IMR-90 (cell line): ENCODE data around the gene FES. TPM values are rescaled to one million over a fixed set of nuclear protein-coding genes. Genes with fewer than 3 reads are reported as not detected.

Experiments
- ATAC-seq: fragments of 200-7000 bp; cut with Tn5 transposase; 2 replicates; pipeline ENCODE4 v1.9.1; 2020; ENCODE audit warnings: low read depth, mild to moderate bottlenecking, moderate library complexity
- BruUV-seq: library from RNA; stranded (reverse); fragments of 400-500 nt; replicated peaks from 2 replicates; lab custom pipeline; 2021; lab: Mats Ljungman, UMichigan
- CTCF ChIA-PET: fragments of 300-600 bp; formaldehyde crosslinking; extraction: SDS; loops from one replicate; lab custom pipeline; 2021; ENCODE audit warnings: antibody characterized with exemption; lab: Yijun Ruan, JAX
- POLR2A ChIA-PET: fragments of 300-600 bp; sonication (Branson Sonifier 250); formaldehyde crosslinking; loops from one replicate; lab custom pipeline; 2022; ENCODE audit warnings: antibody characterized with exemption; ENCODE audit not compliant: unreplicated experiment; lab: Charles Lee
- DNase-seq: peaks from one replicate; pipeline ENCODE4 v3.0.0; 2013
- H2AFZ ChIP-seq: replicated peaks from 2 replicates; pipeline ENCODE3; 2013; ENCODE audit warnings: low read length, mild to moderate bottlenecking; ENCODE audit not compliant: poor library complexity
- H2AK5ac ChIP-seq: 2 replicates; pipeline ENCODE4 v1.6.1; 2013; ENCODE audit warnings: low read depth, low read length, inconsistent platforms
- H2AK9ac ChIP-seq: replicated peaks from 2 replicates; pipeline ENCODE3; 2013; ENCODE audit warnings: mild to moderate bottlenecking, low read depth, low read length, moderate library complexity; ENCODE audit not compliant: poor library complexity
- H2BK120ac ChIP-seq: 2 replicates; pipeline ENCODE4 v1.6.1; 2013; ENCODE audit warnings: low read depth, low read length, inconsistent platforms
- H2BK15ac ChIP-seq: 3 replicates; pipeline ENCODE4 v1.6.1; 2013; ENCODE audit warnings: low read depth, low read length, inconsistent platforms
- H2BK20ac ChIP-seq: 2 replicates; pipeline ENCODE4 v1.6.1; 2013; ENCODE audit warnings: low read depth, mild to moderate bottlenecking, inconsistent platforms, low read length, moderate library complexity
- H2BK5ac ChIP-seq: 2 replicates; pipeline ENCODE4 v1.6.1; 2013; ENCODE audit warnings: mild to moderate bottlenecking, low read depth, low read length, inconsistent platforms; ENCODE audit not compliant: poor library complexity, severe bottlenecking
- H3K14ac ChIP-seq: replicated peaks from 2 replicates; pipeline ENCODE4 v1.6.1; 2013; ENCODE audit warnings: low read depth, low read length, inconsistent platforms
- H3K18ac ChIP-seq: 2 replicates; pipeline ENCODE4 v1.6.1; 2013; ENCODE audit warnings: low read depth, low read length, control low read depth
- H3K23ac ChIP-seq: 2 replicates; pipeline ENCODE4 v1.6.1; 2013; ENCODE audit warnings: low read depth, low read length, inconsistent platforms
- H3K27ac ChIP-seq: 2 replicates; pipeline ENCODE4 v1.5.1; 2013; ENCODE audit warnings: mild to moderate bottlenecking, control low read depth, low read length; ENCODE audit not compliant: insufficient read depth
- H3K27me3 ChIP-seq: 2 replicates; pipeline ENCODE4 v1.6.1; 2013; ENCODE audit warnings: low read length; ENCODE audit not compliant: control insufficient read depth, insufficient read depth
- H3K36me3 ChIP-seq: 2 replicates; pipeline ENCODE4 v1.6.1; 2013; ENCODE audit warnings: low read length, mixed read lengths; ENCODE audit not compliant: control insufficient read depth, insufficient read depth
- H3K4ac ChIP-seq: 2 replicates; pipeline ENCODE4 v1.6.1; 2013; ENCODE audit warnings: low read depth, low read length, inconsistent platforms
- H3K4me1 ChIP-seq: 2 replicates; pipeline ENCODE4 v1.6.1; 2013; ENCODE audit warnings: low read length, mixed read lengths; ENCODE audit not compliant: control insufficient read depth, insufficient read depth
- H3K4me2 ChIP-seq: 2 replicates; pipeline ENCODE4 v1.6.1; 2013; ENCODE audit warnings: low read depth, mild to moderate bottlenecking, control low read depth, low read length, moderate library complexity
- H3K4me3 ChIP-seq: 2 replicates; pipeline ENCODE4 v1.5.1; 2013; ENCODE audit warnings: low read depth, mild to moderate bottlenecking, control low read depth, low read length, moderate library complexity; ENCODE audit not compliant: insufficient read depth
- H3K56ac ChIP-seq: 2 replicates; pipeline ENCODE4 v1.6.1; 2013; ENCODE audit warnings: low read length, inconsistent platforms; ENCODE audit not compliant: insufficient read depth; ENCODE audit errors: extremely low read depth
- H3K79me1 ChIP-seq, 2 experiments: 2 replicates each; pipeline ENCODE4 v1.6.1; 2013; ENCODE audit warnings: low read length in 2 of 2, inconsistent platforms in 1 of 2, low read depth in 1 of 2
- H3K9ac ChIP-seq: 2 replicates; pipeline ENCODE4 v1.6.1; 2013; ENCODE audit warnings: low read depth, low read length, control low read depth
- H3K9me1 ChIP-seq: 2 replicates; pipeline ENCODE4 v1.6.1; 2013; ENCODE audit warnings: low read length, inconsistent platforms; ENCODE audit not compliant: insufficient read depth
- H3K9me3 ChIP-seq: 2 replicates; pipeline ENCODE4 v1.6.1; 2013; ENCODE audit warnings: low read length; ENCODE audit not compliant: control insufficient read depth, insufficient read depth
- H4K20me1 ChIP-seq: 2 replicates; pipeline ENCODE4 v1.6.1; 2013; ENCODE audit warnings: low read length, inconsistent platforms; ENCODE audit not compliant: insufficient read depth
- H4K5ac ChIP-seq: 2 replicates; pipeline ENCODE4 v1.6.1; 2013; ENCODE audit warnings: mild to moderate bottlenecking, low read depth, low read length, control low read depth
- H4K8ac ChIP-seq, 2 experiments: 2 replicates each; pipeline ENCODE4 v1.6.1; 2013; ENCODE audit warnings: low read depth in 2 of 2, low read length in 2 of 2, control low read depth in 1 of 2, inconsistent platforms in 1 of 2
- H4K91ac ChIP-seq: 2 replicates; pipeline ENCODE4 v1.6.1; 2013; ENCODE audit warnings: low read depth, low read length, inconsistent platforms; ENCODE audit not compliant: insufficient read depth
- BHLHE40 ChIP-seq: fragments of 150-350 bp; IDR thresholded peaks from 2 replicates; pipeline ENCODE4 v1.6.1; 2016; ENCODE audit warnings: mild to moderate bottlenecking, low read depth, low read length
- CEBPB ChIP-seq: IDR thresholded peaks from 2 replicates; pipeline ENCODE4 v1.6.1; 2012; ENCODE audit warnings: low read depth, low read length, improper control_type of control experiment
- CHD1 ChIP-seq: IDR thresholded peaks from 2 replicates; pipeline ENCODE4 v1.6.1; 2012; ENCODE audit warnings: low read depth, low read length, improper control_type of control experiment
- MAFK ChIP-seq: IDR thresholded peaks from 2 replicates; pipeline ENCODE4 v1.6.1; 2012; ENCODE audit warnings: low read depth, low read length, improper control_type of control experiment
- MAZ ChIP-seq: IDR thresholded peaks from 2 replicates; pipeline ENCODE4 v1.6.1; 2012; ENCODE audit warnings: low read depth, mild to moderate bottlenecking, low read length, improper control_type of control experiment, moderate library complexity, borderline replicate concordance
- MXI1 ChIP-seq: IDR thresholded peaks from 2 replicates; pipeline ENCODE4 v1.6.1; 2012; ENCODE audit warnings: low read depth, mild to moderate bottlenecking, low read length, moderate library complexity, borderline replicate concordance
- NFE2L2 ChIP-seq: fragments of 150-350 bp; IDR thresholded peaks from 2 replicates; pipeline ENCODE4 v1.6.1; 2016; ENCODE audit warnings: low read depth, mild to moderate bottlenecking, low read length
- RCOR1 ChIP-seq: IDR thresholded peaks from 2 replicates; pipeline ENCODE4 v1.6.1; 2012; ENCODE audit warnings: mild to moderate bottlenecking, low read length, improper control_type of control experiment; ENCODE audit not compliant: insufficient replicate concordance
- WGBS, 2 experiments: methylation state at CpG; one replicate each; pipeline versions ENCODE4 v1.1.5 to v1.1.7; 2013; ENCODE audit warnings: missing lambda C conversion rate in 2 of 2; ENCODE audit not compliant: insufficient read length in 1 of 2; ENCODE audit errors: extremely low coverage in 2 of 2; 5-methylcytosine and 5-hydroxymethylcytosine counted together
- dilution Hi-C: fragments of 300-500 bp; cut with HindIII; formaldehyde crosslinking; loops from one replicate; pipeline ENCODE4 v1.14.3; 2018; ENCODE audit warnings: low sequenced_read_pairs; ENCODE audit not compliant: unreplicated experiment
- in situ Hi-C: fragments of 300-500 bp; cut with MboI; formaldehyde crosslinking; loops from 3 replicates; pipeline ENCODE4 v1.14.3; 2019; ENCODE audit warnings: low sequenced_read_pairs, inconsistent platforms, mixed read lengths
- intact Hi-C: fragments of 100-400 bp; cut with micrococcal nuclease; formaldehyde crosslinking; loops from 2 replicates; pipeline ENCODE4 v1.10.0; 2022
- polyA plus RNA-seq, 3 experiments: library from polyadenylated mRNA; depleted of rRNA; stranded (reverse); fragments of >200 nt; gene quantifications; 2 replicates each; pipeline ENCODE4 v1.2.3, GENCODE V29; 2012; ENCODE audit warnings: low replicate concordance in 1 of 3
- total RNA-seq: library from RNA; depleted of rRNA; stranded (reverse); fragments of >200 nt; gene quantifications from 2 replicates; pipeline ENCODE4 v1.2.3, GENCODE V29; 2012
- TF ChIP-seq, protein P1 (sequence below): fragments of 150-350 bp; IDR thresholded peaks from 2 replicates; pipeline ENCODE4 v1.6.1; 2017; ENCODE audit warnings: mild to moderate bottlenecking, antibody characterized with exemption, low read length, low read depth
- TF ChIP-seq, protein P2 (sequence below): conservative IDR thresholded peaks from 2 replicates; pipeline ENCODE4 v1.5.1; 2012; ENCODE audit warnings: mild to moderate bottlenecking, low read depth, low read length, improper control_type of control experiment

Gene FES
- total and polyA plus RNA-seq, 2 of the 4 experiments (the other 2 are of a cell fraction): 10.5 to 11.7 TPM

DNA sequence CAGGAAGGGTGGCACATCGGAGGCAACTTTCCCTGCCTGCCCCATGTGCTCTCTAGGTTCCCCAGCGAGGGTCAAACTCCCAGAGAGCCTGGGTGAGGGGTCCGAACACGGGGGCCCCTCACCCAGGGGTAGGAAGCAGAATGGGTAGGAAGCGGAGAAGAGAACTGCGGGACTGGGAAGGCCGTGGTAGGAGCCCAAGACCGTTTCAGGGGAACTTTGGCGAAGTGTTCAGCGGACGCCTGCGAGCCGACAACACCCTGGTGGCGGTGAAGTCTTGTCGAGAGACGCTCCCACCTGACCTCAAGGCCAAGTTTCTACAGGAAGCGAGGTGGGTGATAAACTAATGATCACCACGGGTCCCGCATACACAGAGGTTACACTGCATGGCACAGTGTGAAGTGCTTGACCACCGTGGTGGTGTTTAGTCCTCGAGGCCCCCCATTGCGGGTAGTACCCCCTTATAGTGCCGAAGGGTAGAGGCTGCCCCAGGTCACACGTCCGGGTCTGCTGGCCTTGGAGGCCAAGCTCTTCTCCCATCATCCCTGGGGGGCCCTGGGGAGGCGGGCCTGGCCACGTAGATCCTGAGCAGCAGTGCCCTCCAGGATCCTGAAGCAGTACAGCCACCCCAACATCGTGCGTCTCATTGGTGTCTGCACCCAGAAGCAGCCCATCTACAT, 8.3 kb downstream of the FES start:
- Histone ChIP-seq H2AK9ac (no peak overlapping the region), H4K91ac (no peak overlapping the region), H4K5ac (no peak overlapping the region), H4K20me1 (no peaks in the 10 kb centered on the region), H3K56ac (no peak overlapping the region), H2BK20ac (no peak overlapping the region), H3K4me1 (no peaks in the 10 kb centered on the region), H2BK15ac (no peak overlapping the region), H3K23ac (no peak overlapping the region), H3K27ac (no peak overlapping the region), H2AK5ac (no peak overlapping the region), H3K14ac (no peak overlapping the region), H4K8ac (no peak overlapping the region), H3K27me3 (no peaks in the 10 kb centered on the region), H3K4ac (no peak overlapping the region), H2BK5ac (no peak overlapping the region), H3K9me1 (peaks cover 3% of the 10 kb centered on the region; the same call in 1 of the 2 replicates), H2BK120ac (no peak overlapping the region), H3K4me2 (no peak overlapping the region), H3K79me1 (no peaks in the 10 kb centered on the region), H3K4me3 (no peak overlapping the region), H3K36me3 (peaks cover 28% of the 10 kb centered on the region), H3K9ac (no peak overlapping the region), H3K18ac (no peak overlapping the region), H3K9me3 (no peaks in the 10 kb centered on the region), H2AFZ (no peak overlapping the region)
- no peak for ATAC-seq
- WGBS, 2 experiments: 96% methylated on average over 11 of the region's 29 CpGs; no CpG with 5 or more reads in 1 of the 2 experiments
- in situ Hi-C loops (loop anchor here (25.0 kb wide), 1 partner anchor 580 kb away; no protein-coding TSS in a partner anchor), dilution Hi-C loops (no loop called here), intact Hi-C loops (no loop called here)
- TF ChIP-seq MAZ (no peak), MXI1 (no peak), BHLHE40 (no peak), NFE2L2 (no peak), CHD1 (no peak), RCOR1 (no peak), MAFK (no peak), CEBPB (no peak)
- TF ChIP-seq, protein P1, sequence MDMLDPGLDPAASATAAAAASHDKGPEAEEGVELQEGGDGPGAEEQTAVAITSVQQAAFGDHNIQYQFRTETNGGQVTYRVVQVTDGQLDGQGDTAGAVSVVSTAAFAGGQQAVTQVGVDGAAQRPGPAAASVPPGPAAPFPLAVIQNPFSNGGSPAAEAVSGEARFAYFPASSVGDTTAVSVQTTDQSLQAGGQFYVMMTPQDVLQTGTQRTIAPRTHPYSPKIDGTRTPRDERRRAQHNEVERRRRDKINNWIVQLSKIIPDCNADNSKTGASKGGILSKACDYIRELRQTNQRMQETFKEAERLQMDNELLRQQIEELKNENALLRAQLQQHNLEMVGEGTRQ: no peak
- TF ChIP-seq, protein P2, sequence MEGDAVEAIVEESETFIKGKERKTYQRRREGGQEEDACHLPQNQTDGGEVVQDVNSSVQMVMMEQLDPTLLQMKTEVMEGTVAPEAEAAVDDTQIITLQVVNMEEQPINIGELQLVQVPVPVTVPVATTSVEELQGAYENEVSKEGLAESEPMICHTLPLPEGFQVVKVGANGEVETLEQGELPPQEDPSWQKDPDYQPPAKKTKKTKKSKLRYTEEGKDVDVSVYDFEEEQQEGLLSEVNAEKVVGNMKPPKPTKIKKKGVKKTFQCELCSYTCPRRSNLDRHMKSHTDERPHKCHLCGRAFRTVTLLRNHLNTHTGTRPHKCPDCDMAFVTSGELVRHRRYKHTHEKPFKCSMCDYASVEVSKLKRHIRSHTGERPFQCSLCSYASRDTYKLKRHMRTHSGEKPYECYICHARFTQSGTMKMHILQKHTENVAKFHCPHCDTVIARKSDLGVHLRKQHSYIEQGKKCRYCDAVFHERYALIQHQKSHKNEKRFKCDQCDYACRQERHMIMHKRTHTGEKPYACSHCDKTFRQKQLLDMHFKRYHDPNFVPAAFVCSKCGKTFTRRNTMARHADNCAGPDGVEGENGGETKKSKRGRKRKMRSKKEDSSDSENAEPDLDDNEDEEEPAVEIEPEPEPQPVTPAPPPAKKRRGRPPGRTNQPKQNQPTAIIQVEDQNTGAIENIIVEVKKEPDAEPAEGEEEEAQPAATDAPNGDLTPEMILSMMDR: no peak
- ChIA-PET CTCF (no interaction called here), POLR2A (interaction anchor here (0.6 kb wide), 1 partner anchor 16 kb away, joined by 24 read pairs; no protein-coding TSS in a partner anchor)
- BruUV-seq: no TSS peak
- DNase-seq: no peak
